ENCODE results near the gene CDKN2B. TPM values are rescaled to one million over a fixed set of nuclear protein-coding genes. Genes with fewer than 3 reads are reported as not detected.

Gene CDKN2B
- total and polyA plus RNA-seq, 4 donors, result 0.32 to 1.3 (median 0.54) TPM

DNA sequence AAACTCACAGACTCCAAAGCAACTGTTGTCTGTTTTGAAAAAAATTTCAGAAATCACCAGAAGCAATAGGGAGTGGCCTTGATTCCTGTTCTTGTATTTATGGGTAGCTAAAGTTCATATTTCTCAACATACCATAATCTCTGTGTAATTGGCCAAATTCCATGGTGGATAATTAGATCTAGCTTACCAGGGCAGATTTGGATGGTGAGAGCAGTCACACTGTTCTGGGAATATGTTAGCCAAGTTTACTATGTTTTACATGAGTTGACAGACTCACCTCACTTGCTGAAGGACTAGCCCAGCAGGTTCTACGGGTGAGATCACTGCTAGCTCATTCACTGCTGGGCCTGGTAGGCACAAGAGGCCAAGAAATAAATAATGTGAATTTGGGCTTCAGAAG, 32.7 kb upstream of the CDKN2B start:
- WGBS, result 67% methylated on average over 1 of the region's 1 CpG
- no peak for DNase-seq (ENCODE audit: low spot score)
- no peak overlapping the region for H3K27ac ChIP-seq (ENCODE audit: low read depth in 1 of 2, low read length in 2 of 2)

GRCh38 chr9:22041344-22041743, 32.2 kb upstream of the CDKN2B start:
- no peaks in the 10 kb centered on the region for H3K36me3 ChIP-seq (ENCODE audit: control insufficient read depth in 4 of 4, insufficient read depth in 3 of 4, low read depth in 1 of 4, low read length in 3 of 4)
- no peaks in the 10 kb centered on the region for H3K4me1 ChIP-seq (ENCODE audit: control insufficient read depth in 4 of 4, insufficient read depth in 4 of 4, low read length in 3 of 4)
- 94% methylated on average over 1 of the region's 1 CpG for WGBS
- no peak overlapping the region for H3K27ac ChIP-seq (ENCODE audit: low read depth in 1 of 2, low read length in 2 of 2)
- no peaks in the 10 kb centered on the region for H3K9me3 ChIP-seq (ENCODE audit: control insufficient read depth in 4 of 4, low read length in 3 of 4)
- peaks cover 0 to 3% (median 0%) of the 10 kb centered on the region in 4 donors for H3K27me3 ChIP-seq (ENCODE audit: control insufficient read depth in 4 of 4, insufficient read depth in 4 of 4, low read length in 3 of 4)
- no peak overlapping the region for H3K4me3 ChIP-seq (ENCODE audit: low read depth in 1 of 3, low read length in 3 of 3)
- H3K9ac ChIP-seq (ENCODE audit: low read depth in 1 of 2, low read length in 2 of 2), result no peak overlapping the region
- no peak for DNase-seq (ENCODE audit: low spot score)
- no peak for TF ChIP-seq TAF1 (conservative IDR thresholded peaks at IDR 0.05)
- TF ChIP-seq HNF4G (IDR thresholded peaks at IDR 0.05), result no peak
- no peak for TF ChIP-seq RAD21 (IDR thresholded peaks at IDR 0.05)
- no peak for TF ChIP-seq HNF4A (conservative IDR thresholded peaks at IDR 0.05)
- TF ChIP-seq, protein P1, sequence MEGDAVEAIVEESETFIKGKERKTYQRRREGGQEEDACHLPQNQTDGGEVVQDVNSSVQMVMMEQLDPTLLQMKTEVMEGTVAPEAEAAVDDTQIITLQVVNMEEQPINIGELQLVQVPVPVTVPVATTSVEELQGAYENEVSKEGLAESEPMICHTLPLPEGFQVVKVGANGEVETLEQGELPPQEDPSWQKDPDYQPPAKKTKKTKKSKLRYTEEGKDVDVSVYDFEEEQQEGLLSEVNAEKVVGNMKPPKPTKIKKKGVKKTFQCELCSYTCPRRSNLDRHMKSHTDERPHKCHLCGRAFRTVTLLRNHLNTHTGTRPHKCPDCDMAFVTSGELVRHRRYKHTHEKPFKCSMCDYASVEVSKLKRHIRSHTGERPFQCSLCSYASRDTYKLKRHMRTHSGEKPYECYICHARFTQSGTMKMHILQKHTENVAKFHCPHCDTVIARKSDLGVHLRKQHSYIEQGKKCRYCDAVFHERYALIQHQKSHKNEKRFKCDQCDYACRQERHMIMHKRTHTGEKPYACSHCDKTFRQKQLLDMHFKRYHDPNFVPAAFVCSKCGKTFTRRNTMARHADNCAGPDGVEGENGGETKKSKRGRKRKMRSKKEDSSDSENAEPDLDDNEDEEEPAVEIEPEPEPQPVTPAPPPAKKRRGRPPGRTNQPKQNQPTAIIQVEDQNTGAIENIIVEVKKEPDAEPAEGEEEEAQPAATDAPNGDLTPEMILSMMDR (IDR thresholded peaks at IDR 0.05; ENCODE audit: low read depth, low read length, missing input control), result no peak
- TF ChIP-seq, protein P2, sequence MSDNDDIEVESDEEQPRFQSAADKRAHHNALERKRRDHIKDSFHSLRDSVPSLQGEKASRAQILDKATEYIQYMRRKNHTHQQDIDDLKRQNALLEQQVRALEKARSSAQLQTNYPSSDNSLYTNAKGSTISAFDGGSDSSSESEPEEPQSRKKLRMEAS (IDR thresholded peaks at IDR 0.05), result no peak
- no peak for TF ChIP-seq REST (IDR thresholded peaks at IDR 0.05)
- no peak for TF ChIP-seq FOXA1 (IDR thresholded peaks at IDR 0.05)
- no peak for TF ChIP-seq SP1 (IDR thresholded peaks at IDR 0.05)
- TF ChIP-seq RXRA (IDR thresholded peaks at IDR 0.05), result no peak

More for the DNA sequence above, 32.7 kb upstream of the CDKN2B start:
- Histone ChIP-seq H3K27me3 (ENCODE audit: control insufficient read depth in 4 of 4, insufficient read depth in 4 of 4, low read length in 3 of 4) (peaks cover 0 to 3% (median 0%) of the 10 kb centered on the region in 4 donors), H3K4me3 (ENCODE audit: low read depth in 1 of 3, low read length in 3 of 3) (no peak overlapping the region), H3K9ac (ENCODE audit: low read depth in 1 of 2, low read length in 2 of 2) (no peak overlapping the region), H3K4me1 (ENCODE audit: control insufficient read depth in 4 of 4, insufficient read depth in 4 of 4, low read length in 3 of 4) (no peaks in the 10 kb centered on the region), H3K9me3 (ENCODE audit: control insufficient read depth in 4 of 4, low read length in 3 of 4) (no peaks in the 10 kb centered on the region), H3K36me3 (ENCODE audit: control insufficient read depth in 4 of 4, insufficient read depth in 3 of 4, low read depth in 1 of 4, low read length in 3 of 4) (no peaks in the 10 kb centered on the region)
- TF ChIP-seq SP1 (IDR thresholded peaks at IDR 0.05), result no peak
- no peak for TF ChIP-seq GABPA (IDR thresholded peaks at IDR 0.05 in 1 of 2, conservative IDR thresholded peaks at IDR 0.05 in 1 of 2)

- WGBS, result 81% methylated on average over 1 of the region's 1 CpG
- DNase-seq (ENCODE audit: low spot score), result no peak
- H3K4me1 ChIP-seq (ENCODE audit: control insufficient read depth in 4 of 4, insufficient read depth in 4 of 4, low read length in 3 of 4), result no peaks in the 10 kb centered on the region
- no peak overlapping the region for H3K4me3 ChIP-seq (ENCODE audit: low read depth in 1 of 3, low read length in 3 of 3)
- no peak overlapping the region for H3K9ac ChIP-seq (ENCODE audit: low read depth in 1 of 2, low read length in 2 of 2)
- H3K9me3 ChIP-seq (ENCODE audit: control insufficient read depth in 4 of 4, low read length in 3 of 4), result no peaks in the 10 kb centered on the region
- H3K27me3 ChIP-seq (ENCODE audit: control insufficient read depth in 4 of 4, insufficient read depth in 4 of 4, low read length in 3 of 4), result peaks cover 0 to 3% (median 0%) of the 10 kb centered on the region in 4 donors
- no peaks in the 10 kb centered on the region for H3K36me3 ChIP-seq (ENCODE audit: control insufficient read depth in 4 of 4, insufficient read depth in 3 of 4, low read depth in 1 of 4, low read length in 3 of 4)
- H3K27ac ChIP-seq (ENCODE audit: low read depth in 1 of 2, low read length in 2 of 2), result no peak overlapping the region
- TF ChIP-seq SP1 (IDR thresholded peaks at IDR 0.05) (no peak), HNF4G (IDR thresholded peaks at IDR 0.05) (no peak), JUND (IDR thresholded peaks at IDR 0.05) (no peak), YY1 (IDR thresholded peaks at IDR 0.05) (no peak), NR2F2 (IDR thresholded peaks at IDR 0.05) (no peak), REST (IDR thresholded peaks at IDR 0.05) (no peak), RXRA (IDR thresholded peaks at IDR 0.05) (no peak), HNF4A (conservative IDR thresholded peaks at IDR 0.05) (no peak), GABPA (IDR thresholded peaks at IDR 0.05 in 1 of 2, conservative IDR thresholded peaks at IDR 0.05 in 1 of 2) (no peak), FOXA2 (IDR thresholded peaks at IDR 0.05) (no peak), TAF1 (conservative IDR thresholded peaks at IDR 0.05) (no peak)
- TF ChIP-seq, protein P1 (IDR thresholded peaks at IDR 0.05; ENCODE audit: low read depth, low read length, missing input control), result no peak
- TF ChIP-seq, protein P2 (IDR thresholded peaks at IDR 0.05), result no peak
Observed at GRCh38 chr9:22040760-22041159, 31.7 kb upstream of the CDKN2B start.

Measured in liver (tissue), 9 donors.